ENCODE data around the gene MEF2D.

DNA sequence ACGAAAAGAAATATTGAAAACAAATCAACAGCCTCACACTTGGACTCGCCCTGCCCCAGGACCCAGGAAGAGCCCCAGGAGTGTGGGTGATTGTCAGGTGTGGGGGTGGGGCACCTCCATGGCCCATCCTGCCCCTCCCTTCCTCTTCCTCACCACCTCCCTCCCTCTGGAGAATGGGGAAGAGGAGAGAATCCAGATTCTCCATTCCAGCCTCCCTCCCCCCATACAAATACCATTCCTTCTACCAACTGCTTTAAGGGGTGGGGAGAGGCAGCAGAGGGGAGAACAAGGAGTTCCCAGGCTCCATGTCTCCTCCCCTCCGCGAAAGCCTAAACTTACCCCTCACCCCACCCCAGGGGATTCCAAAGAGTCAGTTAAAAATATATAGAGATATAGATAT is 36.7 kb downstream of the MEF2D start:
- TF ChIP-seq, protein P1, sequence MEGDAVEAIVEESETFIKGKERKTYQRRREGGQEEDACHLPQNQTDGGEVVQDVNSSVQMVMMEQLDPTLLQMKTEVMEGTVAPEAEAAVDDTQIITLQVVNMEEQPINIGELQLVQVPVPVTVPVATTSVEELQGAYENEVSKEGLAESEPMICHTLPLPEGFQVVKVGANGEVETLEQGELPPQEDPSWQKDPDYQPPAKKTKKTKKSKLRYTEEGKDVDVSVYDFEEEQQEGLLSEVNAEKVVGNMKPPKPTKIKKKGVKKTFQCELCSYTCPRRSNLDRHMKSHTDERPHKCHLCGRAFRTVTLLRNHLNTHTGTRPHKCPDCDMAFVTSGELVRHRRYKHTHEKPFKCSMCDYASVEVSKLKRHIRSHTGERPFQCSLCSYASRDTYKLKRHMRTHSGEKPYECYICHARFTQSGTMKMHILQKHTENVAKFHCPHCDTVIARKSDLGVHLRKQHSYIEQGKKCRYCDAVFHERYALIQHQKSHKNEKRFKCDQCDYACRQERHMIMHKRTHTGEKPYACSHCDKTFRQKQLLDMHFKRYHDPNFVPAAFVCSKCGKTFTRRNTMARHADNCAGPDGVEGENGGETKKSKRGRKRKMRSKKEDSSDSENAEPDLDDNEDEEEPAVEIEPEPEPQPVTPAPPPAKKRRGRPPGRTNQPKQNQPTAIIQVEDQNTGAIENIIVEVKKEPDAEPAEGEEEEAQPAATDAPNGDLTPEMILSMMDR (IDR thresholded peaks at IDR 0.05): no peak
- TF ChIP-seq POLR2A (IDR thresholded peaks at IDR 0.05): no peak

All from right lobe of liver (tissue), 4 donors.